Gastroesophageal sphincter (tissue), 3 donors: ENCODE measurements around the gene ATF7IP2.

Experiments used
- EP300 ChIP-seq: sonication (generic); formaldehyde crosslinking; IDR thresholded peaks from one replicate; pipeline ENCODE4 v1.6.1; 2017; ENCODE audit warnings: antibody characterized with exemption, mild to moderate bottlenecking
- POLR2AphosphoS5 ChIP-seq: sonication (generic); formaldehyde crosslinking; IDR thresholded peaks from one replicate; pipeline ENCODE4 v1.6.1; 2017; ENCODE audit warnings: antibody characterized with exemption
- TF ChIP-seq, protein P1 (sequence below), 4 experiments: fragments of 200-600 bp in 2 of 4; fragments of 450-650 bp in 2 of 4; sonication (generic) in 1 of 4; IDR thresholded peaks; one replicate each; pipeline ENCODE4 v1.5.1; 2017 to 2019; ENCODE audit warnings: antibody characterized with exemption in 4 of 4, mild to moderate bottlenecking in 2 of 4, moderate library complexity in 2 of 4

DNA sequence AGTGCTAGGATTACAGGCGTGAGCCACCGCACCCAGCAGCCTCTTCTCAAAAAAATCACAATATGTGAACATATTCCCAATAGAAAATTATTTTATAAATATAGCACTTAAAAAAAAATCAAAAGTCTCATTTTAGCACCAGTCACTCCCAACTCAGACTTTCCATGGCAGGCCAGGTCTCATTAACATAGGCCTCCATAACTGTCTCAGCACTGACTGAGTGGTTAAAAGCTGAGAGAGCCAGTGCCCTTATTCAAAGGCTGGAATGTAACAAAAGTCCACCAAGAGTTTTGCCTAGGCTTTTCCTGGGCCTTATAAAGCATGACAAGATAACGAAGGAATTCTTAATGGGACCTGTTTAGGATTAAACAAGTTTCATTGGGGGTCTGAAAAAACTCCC, 114.7 kb downstream of the ATF7IP2 start:
- TF ChIP-seq POLR2AphosphoS5: no peak
- TF ChIP-seq, protein P1, sequence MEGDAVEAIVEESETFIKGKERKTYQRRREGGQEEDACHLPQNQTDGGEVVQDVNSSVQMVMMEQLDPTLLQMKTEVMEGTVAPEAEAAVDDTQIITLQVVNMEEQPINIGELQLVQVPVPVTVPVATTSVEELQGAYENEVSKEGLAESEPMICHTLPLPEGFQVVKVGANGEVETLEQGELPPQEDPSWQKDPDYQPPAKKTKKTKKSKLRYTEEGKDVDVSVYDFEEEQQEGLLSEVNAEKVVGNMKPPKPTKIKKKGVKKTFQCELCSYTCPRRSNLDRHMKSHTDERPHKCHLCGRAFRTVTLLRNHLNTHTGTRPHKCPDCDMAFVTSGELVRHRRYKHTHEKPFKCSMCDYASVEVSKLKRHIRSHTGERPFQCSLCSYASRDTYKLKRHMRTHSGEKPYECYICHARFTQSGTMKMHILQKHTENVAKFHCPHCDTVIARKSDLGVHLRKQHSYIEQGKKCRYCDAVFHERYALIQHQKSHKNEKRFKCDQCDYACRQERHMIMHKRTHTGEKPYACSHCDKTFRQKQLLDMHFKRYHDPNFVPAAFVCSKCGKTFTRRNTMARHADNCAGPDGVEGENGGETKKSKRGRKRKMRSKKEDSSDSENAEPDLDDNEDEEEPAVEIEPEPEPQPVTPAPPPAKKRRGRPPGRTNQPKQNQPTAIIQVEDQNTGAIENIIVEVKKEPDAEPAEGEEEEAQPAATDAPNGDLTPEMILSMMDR (IDR thresholded peaks at IDR 0.05): no peak
- no peak for TF ChIP-seq EP300
